AG04450 (cell line): ENCODE measurements around the gene ENTPD7. TPM values are rescaled to one million over a fixed set of nuclear protein-coding genes. Genes with fewer than 3 reads are reported as not detected.

Experiments
- CTCF ChIA-PET: fragments of 300-600, 350-600 bp; formaldehyde crosslinking; extraction: SDS; loops from one replicate; lab custom pipeline; 2022; ENCODE audit warnings: antibody characterized with exemption, inconsistent platforms; lab: Charles Lee
- POLR2A ChIA-PET: fragments of 350-600 bp; formaldehyde crosslinking; extraction: SDS; loops from one replicate; lab custom pipeline; 2021; ENCODE audit warnings: antibody characterized with exemption, inconsistent platforms; lab: Yijun Ruan, JAX
- DNase-seq: peaks from one replicate; pipeline ENCODE4 v3.0.0-alpha.2; 2011; ENCODE audit warnings: low read depth, low spot score
- H3K27ac ChIP-seq: one replicate; pipeline ENCODE4 v1.5.1; 2012; ENCODE audit warnings: low read depth, low read length, control low read depth
- H3K27me3 ChIP-seq: one replicate; pipeline ENCODE4 v1.6.0; 2012; ENCODE audit warnings: low read length; ENCODE audit not compliant: control insufficient read depth, insufficient read depth
- H3K4me3 ChIP-seq: 2 replicates; pipeline ENCODE4 v1.5.1; 2011; ENCODE audit warnings: mild to moderate bottlenecking, low read depth, low read length, control low read depth
- H3K9me3 ChIP-seq: 2 replicates; pipeline ENCODE4 v1.5.1; 2012; ENCODE audit warnings: low read length; ENCODE audit not compliant: control insufficient read depth, insufficient read depth
- CTCF ChIP-seq: IDR thresholded peaks from 2 replicates; pipeline ENCODE4 v1.5.1; 2011; ENCODE audit warnings: low read depth, low read length, control low read depth, inconsistent platforms
- polyA plus RNA-seq: library from polyadenylated mRNA; depleted of rRNA; stranded (reverse); fragments of >200 nt; gene quantifications from 2 replicates; pipeline ENCODE4 v1.2.3, GENCODE V29; 2011

The ENTPD7 gene
- polyA plus RNA-seq, 1 experiment = 16.2 TPM

DNA sequence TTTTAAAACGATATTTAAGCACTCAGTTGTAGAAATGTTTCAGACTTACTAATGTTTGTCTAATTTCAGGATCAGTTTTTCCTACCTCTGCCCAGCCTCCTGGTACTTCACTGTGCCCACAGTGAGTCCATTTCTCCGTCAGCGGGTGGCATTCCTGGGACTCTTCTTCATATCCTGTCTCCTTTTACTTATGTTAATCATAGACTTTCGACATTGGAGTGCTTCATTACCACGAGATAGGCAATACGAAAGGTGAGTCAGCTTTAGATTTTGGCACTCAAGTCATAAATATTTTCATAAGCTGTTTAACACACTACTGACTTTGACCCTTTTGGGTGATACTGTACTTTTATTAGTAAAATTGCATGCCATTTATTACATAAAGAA is 2.1 kb downstream of the ENTPD7 start:
- Histone ChIP-seq H3K27me3 (no peaks in the 10 kb centered on the region), H3K27ac (no peak overlapping the region), H3K4me3 (peak overlapping the region; percentile 92), H3K9me3 (no peaks in the 10 kb centered on the region; the same call in 1 of the 2 replicates)
- peak; percentile 52 for DNase-seq
- TF ChIP-seq CTCF = no peak
- POLR2A ChIA-PET = no interaction called here
- CTCF ChIA-PET = interaction anchor here (1.7 to 3.1 kb wide), 2 partner anchors 31 to 226 kb away, joined by 4 to 15 read pairs; no protein-coding TSS in a partner anchor

DNA sequence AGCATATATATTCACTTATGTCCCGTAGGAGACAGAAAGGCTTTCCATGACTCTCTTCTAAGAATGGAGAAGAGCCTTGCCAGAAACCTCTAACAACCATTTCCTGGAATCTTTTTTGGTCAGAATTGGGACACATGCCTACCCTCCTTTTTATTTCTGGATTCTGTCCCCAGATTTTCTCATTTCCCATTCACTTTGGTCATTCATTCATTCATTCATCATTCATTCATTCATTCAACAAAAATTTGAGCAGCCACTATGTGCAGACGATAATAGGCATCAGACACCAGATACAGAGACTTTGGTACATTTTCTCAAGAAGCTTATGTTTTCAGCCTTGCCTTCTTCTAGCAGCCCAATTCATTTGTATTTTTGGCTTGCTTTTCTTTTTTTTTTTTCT is 6.0 kb downstream of the ENTPD7 start:
- Histone ChIP-seq H3K4me3 (no peak overlapping the region), H3K27ac (no peak overlapping the region), H3K27me3 (no peaks in the 10 kb centered on the region), H3K9me3 (no peaks in the 10 kb centered on the region)
- ChIA-PET POLR2A (interaction anchor here (1.1 kb wide), 1 partner anchor 13 kb away, joined by 3 read pairs; no protein-coding TSS in a partner anchor), CTCF (no interaction called here)
- no peak for DNase-seq
- no peak for TF ChIP-seq CTCF

- H3K27ac ChIP-seq = peak overlapping the region; percentile 4
- no peaks in the 10 kb centered on the region for H3K9me3 ChIP-seq
- peak; percentile 49 for DNase-seq
- ChIA-PET CTCF (interaction anchor here (1.3 kb wide), 1 partner anchor 11 kb away, joined by 3 read pairs; no protein-coding TSS in a partner anchor), POLR2A (interaction anchor here (0.6 to 1.0 kb wide), 2 partner anchors 8 kb away, joined by 3 to 5 read pairs; partner anchors contain the start of gene ENTPD7)
- no peaks in the 10 kb centered on the region for H3K27me3 ChIP-seq
- no peak for TF ChIP-seq CTCF
- H3K4me3 ChIP-seq = no peak overlapping the region
Observed at GRCh38 chr10:99667108-99667751, 7.9 kb downstream of the ENTPD7 start.

- CTCF ChIA-PET = no interaction called here
Observed at GRCh38 chr10:99671386-99671785, 12.1 kb downstream of the ENTPD7 start.

More at GRCh38 chr10:99671386-99671785, 12.1 kb downstream of the ENTPD7 start:
- H3K9me3 ChIP-seq = no peaks in the 10 kb centered on the region
- H3K4me3 ChIP-seq = no peak overlapping the region
- TF ChIP-seq CTCF = no peak
- DNase-seq = no peak
- H3K27me3 ChIP-seq = no peaks in the 10 kb centered on the region
- POLR2A ChIA-PET = no interaction called here
- no peak overlapping the region for H3K27ac ChIP-seq
